Stimulated activated effector memory CD8-positive, alpha-beta T cell treated with anti-CD3 and anti-CD28 coated beads, Interleukin-12 subunit alpha, Interleukin-12 subunit beta, amount 100 ng/mL, for 72 hours (primary cell): ENCODE results near the gene RAB15.

Experiments used
- ATAC-seq: fragments of 150-1000 bp; cut with Tn5 transposase; 2 replicates; pipeline ENCODE4 v1.10.0; 2021
- DNase-seq, 2 donors: peaks; one replicate each; pipeline ENCODE4 v3.0.0; 2021 to 2022; ENCODE audit warnings: low spot score in 2 of 2
- H3K27ac Mint-ChIP-seq: one replicate; pipeline ENCODE4 v1.8.0; 2022; ENCODE audit warnings: mild to moderate bottlenecking, mixed read lengths
- H3K36me3 Mint-ChIP-seq: one replicate; pipeline ENCODE4 v1.8.0; 2022; ENCODE audit warnings: mild to moderate bottlenecking, mixed read lengths
- H3K4me1 Mint-ChIP-seq: one replicate; pipeline ENCODE4 v1.8.0; 2022; ENCODE audit warnings: mixed read lengths
- H3K4me3 Mint-ChIP-seq: one replicate; pipeline ENCODE4 v1.8.0; 2022; ENCODE audit warnings: mild to moderate bottlenecking, mixed read lengths
- H3K9me3 Mint-ChIP-seq: one replicate; pipeline ENCODE4 v1.8.0; 2022; ENCODE audit warnings: mixed read lengths

The RAB15 gene

GRCh38 chr14:64939817-64940190 lies 32.3 kb downstream of the RAB15 start:
- no peak for ATAC-seq
- DNase-seq, result no peak
- peak overlapping the region; percentile 41 for H3K27ac Mint-ChIP-seq
- H3K36me3 Mint-ChIP-seq, result peaks cover 38% of the 10 kb centered on the region
- H3K4me3 Mint-ChIP-seq, result no peak overlapping the region
- H3K4me1 Mint-ChIP-seq, result peaks cover 66% of the 10 kb centered on the region
- H3K9me3 Mint-ChIP-seq, result no peaks in the 10 kb centered on the region

- DNase-seq, result no peak
- Mint-ChIP-seq H3K36me3 (peaks cover 44% of the 10 kb centered on the region), H3K9me3 (no peaks in the 10 kb centered on the region), H3K27ac (peak overlapping the region; percentile 41), H3K4me1 (peaks cover 63% of the 10 kb centered on the region), H3K4me3 (no peak overlapping the region)
- no peak for ATAC-seq
Observed at GRCh38 chr14:64938972-64939816, 32.9 kb downstream of the RAB15 start.

- ATAC-seq, result no peak
- no peak for DNase-seq
- peaks cover 53% of the 10 kb centered on the region for H3K36me3 Mint-ChIP-seq
- peaks cover 52% of the 10 kb centered on the region for H3K4me1 Mint-ChIP-seq
- no peaks in the 10 kb centered on the region for H3K9me3 Mint-ChIP-seq
- H3K4me3 Mint-ChIP-seq, result no peak overlapping the region
- peak overlapping the region; percentile 82 for H3K27ac Mint-ChIP-seq
Observed at GRCh38 chr14:64937821-64938193, 34.3 kb downstream of the RAB15 start.

GRCh38 chr14:64937171-64937820 lies 34.8 kb downstream of the RAB15 start:
- Mint-ChIP-seq H3K27ac (peak overlapping the region; percentile 82), H3K9me3 (no peaks in the 10 kb centered on the region), H3K4me1 (peaks cover 47% of the 10 kb centered on the region), H3K4me3 (no peak overlapping the region), H3K36me3 (peaks cover 58% of the 10 kb centered on the region)
- DNase-seq, result no peak
- ATAC-seq, result no peak

GRCh38 chr14:64935508-64935907 lies 36.6 kb downstream of the RAB15 start:
- Mint-ChIP-seq H3K27ac (peak overlapping the region; percentile 86), H3K4me3 (peak overlapping the region; percentile 42), H3K9me3 (no peaks in the 10 kb centered on the region), H3K4me1 (peaks cover 44% of the 10 kb centered on the region), H3K36me3 (peaks cover 76% of the 10 kb centered on the region)
- DNase-seq (no peak), ATAC-seq (no peak)

GRCh38 chr14:64934338-64934929 lies 37.7 kb downstream of the RAB15 start:
- DNase-seq (no peak), ATAC-seq (no peak)
- no peak overlapping the region for H3K4me3 Mint-ChIP-seq
- no peaks in the 10 kb centered on the region for H3K9me3 Mint-ChIP-seq
- peaks cover 40% of the 10 kb centered on the region for H3K4me1 Mint-ChIP-seq
- peaks cover 84% of the 10 kb centered on the region for H3K36me3 Mint-ChIP-seq
- H3K27ac Mint-ChIP-seq, result peak overlapping the region; percentile 86

GRCh38 chr14:64932231-64932630 lies 39.9 kb downstream of the RAB15 start:
- peaks cover 75% of the 10 kb centered on the region for H3K36me3 Mint-ChIP-seq
- H3K9me3 Mint-ChIP-seq, result no peaks in the 10 kb centered on the region
- no peak overlapping the region for H3K27ac Mint-ChIP-seq
- DNase-seq, result no peak
- peaks cover 22% of the 10 kb centered on the region for H3K4me1 Mint-ChIP-seq
- ATAC-seq, result no peak
- H3K4me3 Mint-ChIP-seq, result no peak overlapping the region

- DNase-seq, result no peak
- no peaks in the 10 kb centered on the region for H3K9me3 Mint-ChIP-seq
- peaks cover 16% of the 10 kb centered on the region for H3K4me1 Mint-ChIP-seq
- no peak overlapping the region for H3K4me3 Mint-ChIP-seq
- ATAC-seq, result no peak
- no peak overlapping the region for H3K27ac Mint-ChIP-seq
- peaks cover 72% of the 10 kb centered on the region for H3K36me3 Mint-ChIP-seq
Observed at GRCh38 chr14:64931123-64931522, 41.0 kb downstream of the RAB15 start.

- DNase-seq (no peak), ATAC-seq (no peak)
- Mint-ChIP-seq H3K4me3 (no peak overlapping the region), H3K36me3 (peaks cover 72% of the 10 kb centered on the region), H3K9me3 (no peaks in the 10 kb centered on the region), H3K27ac (no peak overlapping the region), H3K4me1 (peaks cover 10% of the 10 kb centered on the region)
Observed at GRCh38 chr14:64930085-64930843, 41.9 kb downstream of the RAB15 start.

GRCh38 chr14:64929014-64929359 lies 43.1 kb downstream of the RAB15 start:
- Mint-ChIP-seq H3K27ac (no peak overlapping the region), H3K4me3 (no peak overlapping the region), H3K9me3 (no peaks in the 10 kb centered on the region), H3K4me1 (peaks cover 9% of the 10 kb centered on the region), H3K36me3 (peaks cover 71% of the 10 kb centered on the region)
- DNase-seq, result no peak
- ATAC-seq, result no peak

- peak; percentile 82 for ATAC-seq
- no peaks in the 10 kb centered on the region for H3K9me3 Mint-ChIP-seq
- H3K4me3 Mint-ChIP-seq, result no peak overlapping the region
- DNase-seq, result no peak
- peaks cover 9% of the 10 kb centered on the region for H3K4me1 Mint-ChIP-seq
- H3K36me3 Mint-ChIP-seq, result peaks cover 71% of the 10 kb centered on the region
- H3K27ac Mint-ChIP-seq, result no peak overlapping the region
Observed at GRCh38 chr14:64928239-64929013, 43.7 kb downstream of the RAB15 start.

GRCh38 chr14:64927031-64927430 lies 45.1 kb downstream of the RAB15 start:
- Mint-ChIP-seq H3K9me3 (no peaks in the 10 kb centered on the region), H3K27ac (no peak overlapping the region), H3K4me1 (peaks cover 9% of the 10 kb centered on the region), H3K36me3 (peaks cover 59% of the 10 kb centered on the region), H3K4me3 (no peak overlapping the region)
- ATAC-seq (no peak), DNase-seq (no peak)

- ATAC-seq (no peak), DNase-seq (no peak)
- peaks cover 53% of the 10 kb centered on the region for H3K36me3 Mint-ChIP-seq
- no peak overlapping the region for H3K27ac Mint-ChIP-seq
- no peak overlapping the region for H3K4me3 Mint-ChIP-seq
- H3K4me1 Mint-ChIP-seq, result peaks cover 15% of the 10 kb centered on the region
- no peaks in the 10 kb centered on the region for H3K9me3 Mint-ChIP-seq
Observed at GRCh38 chr14:64926398-64926995, 45.6 kb downstream of the RAB15 start.

GRCh38 chr14:64923015-64923414 lies 49.1 kb downstream of the RAB15 start:
- no peak for ATAC-seq
- no peak overlapping the region for H3K4me3 Mint-ChIP-seq
- H3K27ac Mint-ChIP-seq, result no peak overlapping the region
- peaks cover 42% of the 10 kb centered on the region for H3K36me3 Mint-ChIP-seq
- no peaks in the 10 kb centered on the region for H3K9me3 Mint-ChIP-seq
- peaks cover 23% of the 10 kb centered on the region for H3K4me1 Mint-ChIP-seq
- no peak for DNase-seq
